HG03442 (cell line): ENCODE results near the gene HEPACAM2.
A peak's percentile ranks its signal among the peaks of the same experiment; 100 is the strongest.

Source experiments
- ATAC-seq: cut with Tn5 transposase; IDR thresholded peaks from one replicate; pipeline ENCODE4 v1.9.1; 2021; ENCODE audit warnings: mild to moderate bottlenecking, moderate library complexity; ENCODE audit not compliant: unreplicated experiment

Gene HEPACAM2

GRCh38 chr7:93148727-93149126 lies 77.5 kb downstream of the HEPACAM2 start:
- no peak for ATAC-seq

- peak; percentile 63 for ATAC-seq
Measured at GRCh38 chr7:93148144-93148543, 78.1 kb downstream of the HEPACAM2 start, which contains the start of gene SAMD9L. Gene SAMD9L (minus strand): TSS chr7:93148385. CDS start chr7:93135971, 12,414 bp downstream.

- peak; percentile 80 for ATAC-seq
Measured at GRCh38 chr7:93147363-93147762, 78.9 kb downstream of the HEPACAM2 start.

- ATAC-seq = no peak
Measured at GRCh38 chr7:93146472-93147141, 79.7 kb downstream of the HEPACAM2 start.

GRCh38 chr7:93146036-93146435 lies 80.2 kb downstream of the HEPACAM2 start:
- no peak for ATAC-seq

- no peak for ATAC-seq
Measured at GRCh38 chr7:93145354-93145753, 80.9 kb downstream of the HEPACAM2 start.

GRCh38 chr7:93142127-93142526 lies 84.1 kb downstream of the HEPACAM2 start:
- no peak for ATAC-seq

GRCh38 chr7:93140582-93141191 lies 85.6 kb downstream of the HEPACAM2 start:
- no peak for ATAC-seq

GRCh38 chr7:93138576-93138975 lies 87.7 kb downstream of the HEPACAM2 start:
- no peak for ATAC-seq
